ENCODE measurements around the gene PTPRK.

The PTPRK gene

GRCh38 chr6:128150376-128150775 lies 370.0 kb downstream of the PTPRK start:
- H3K27me3 ChIP-seq, result no peaks in the 10 kb centered on the region
- no peaks in the 10 kb centered on the region for H3K9me3 ChIP-seq
- no peak for DNase-seq
- peaks cover 4% of the 10 kb centered on the region; the same call in 1 of the 2 replicates for H3K4me1 ChIP-seq
- H3K36me3 ChIP-seq, result no peaks in the 10 kb centered on the region
- TF ChIP-seq, protein P1, sequence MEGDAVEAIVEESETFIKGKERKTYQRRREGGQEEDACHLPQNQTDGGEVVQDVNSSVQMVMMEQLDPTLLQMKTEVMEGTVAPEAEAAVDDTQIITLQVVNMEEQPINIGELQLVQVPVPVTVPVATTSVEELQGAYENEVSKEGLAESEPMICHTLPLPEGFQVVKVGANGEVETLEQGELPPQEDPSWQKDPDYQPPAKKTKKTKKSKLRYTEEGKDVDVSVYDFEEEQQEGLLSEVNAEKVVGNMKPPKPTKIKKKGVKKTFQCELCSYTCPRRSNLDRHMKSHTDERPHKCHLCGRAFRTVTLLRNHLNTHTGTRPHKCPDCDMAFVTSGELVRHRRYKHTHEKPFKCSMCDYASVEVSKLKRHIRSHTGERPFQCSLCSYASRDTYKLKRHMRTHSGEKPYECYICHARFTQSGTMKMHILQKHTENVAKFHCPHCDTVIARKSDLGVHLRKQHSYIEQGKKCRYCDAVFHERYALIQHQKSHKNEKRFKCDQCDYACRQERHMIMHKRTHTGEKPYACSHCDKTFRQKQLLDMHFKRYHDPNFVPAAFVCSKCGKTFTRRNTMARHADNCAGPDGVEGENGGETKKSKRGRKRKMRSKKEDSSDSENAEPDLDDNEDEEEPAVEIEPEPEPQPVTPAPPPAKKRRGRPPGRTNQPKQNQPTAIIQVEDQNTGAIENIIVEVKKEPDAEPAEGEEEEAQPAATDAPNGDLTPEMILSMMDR (IDR thresholded peaks at IDR 0.05; ENCODE audit: low read depth, low read length), result no peak
- no peak overlapping the region for H3K4me3 ChIP-seq (ENCODE audit: low read depth, low read length)

DNA sequence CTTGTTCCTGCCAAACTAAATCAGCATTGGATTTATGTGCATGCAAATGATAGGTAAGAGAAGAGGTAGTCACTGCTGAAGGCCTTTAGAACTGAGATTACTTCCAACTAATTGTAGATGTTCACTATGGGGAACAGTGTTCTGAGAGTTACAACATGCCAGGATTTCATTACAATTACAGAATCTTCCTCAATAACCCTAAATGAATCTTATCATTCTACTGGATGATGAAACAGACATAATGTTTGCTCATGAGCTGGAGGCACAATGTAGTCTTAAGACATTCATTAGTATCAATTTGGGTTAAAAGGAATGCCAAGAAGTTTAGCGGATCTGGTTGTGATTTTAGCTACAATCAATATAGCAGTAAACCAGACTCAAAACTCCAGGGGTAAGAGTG lies 370.6 kb downstream of the PTPRK start:
- Histone ChIP-seq H3K27me3 (no peaks in the 10 kb centered on the region), H3K36me3 (no peaks in the 10 kb centered on the region), H3K4me3 (ENCODE audit: low read depth, low read length) (no peak overlapping the region), H3K9me3 (no peaks in the 10 kb centered on the region), H3K4me1 (peaks cover 5% of the 10 kb centered on the region; the same call in 1 of the 2 replicates)
- no peak for DNase-seq
- TF ChIP-seq, protein P1 (IDR thresholded peaks at IDR 0.05; ENCODE audit: low read depth, low read length), result no peak

GRCh38 chr6:128144320-128144719 lies 376.1 kb downstream of the PTPRK start:
- Histone ChIP-seq H3K27me3 (no peaks in the 10 kb centered on the region), H3K9me3 (no peaks in the 10 kb centered on the region), H3K4me3 (ENCODE audit: low read depth, low read length) (no peak overlapping the region), H3K36me3 (no peaks in the 10 kb centered on the region), H3K4me1 (peaks cover 20% of the 10 kb centered on the region)
- TF ChIP-seq, protein P1 (IDR thresholded peaks at IDR 0.05; ENCODE audit: low read depth, low read length), result no peak
- peak; percentile 10 for DNase-seq

- TF ChIP-seq, protein P1 (IDR thresholded peaks at IDR 0.05; ENCODE audit: low read depth, low read length), result no peak
- peaks cover 35% of the 10 kb centered on the region for H3K4me1 ChIP-seq
- H3K9me3 ChIP-seq, result no peaks in the 10 kb centered on the region
- no peak overlapping the region for H3K4me3 ChIP-seq (ENCODE audit: low read depth, low read length)
- no peak for DNase-seq
- H3K36me3 ChIP-seq, result no peaks in the 10 kb centered on the region
- no peaks in the 10 kb centered on the region for H3K27me3 ChIP-seq
Observed at GRCh38 chr6:128141932-128142331, 378.5 kb downstream of the PTPRK start.

- no peak for DNase-seq
- no peak overlapping the region for H3K4me3 ChIP-seq (ENCODE audit: low read depth, low read length)
- peaks cover 31% of the 10 kb centered on the region for H3K4me1 ChIP-seq
- H3K36me3 ChIP-seq, result no peaks in the 10 kb centered on the region
- TF ChIP-seq, protein P1 (IDR thresholded peaks at IDR 0.05; ENCODE audit: low read depth, low read length), result no peak
- no peaks in the 10 kb centered on the region for H3K9me3 ChIP-seq
- no peaks in the 10 kb centered on the region for H3K27me3 ChIP-seq
Observed at GRCh38 chr6:128139519-128139918, 380.9 kb downstream of the PTPRK start.

GRCh38 chr6:128138694-128139093 lies 381.7 kb downstream of the PTPRK start:
- Histone ChIP-seq H3K9me3 (no peaks in the 10 kb centered on the region), H3K27me3 (no peaks in the 10 kb centered on the region), H3K36me3 (no peaks in the 10 kb centered on the region), H3K4me3 (ENCODE audit: low read depth, low read length) (no peak overlapping the region), H3K4me1 (peaks cover 24% of the 10 kb centered on the region)
- DNase-seq, result peak; percentile 9
- TF ChIP-seq, protein P1 (IDR thresholded peaks at IDR 0.05; ENCODE audit: low read depth, low read length), result no peak

All from BE2C (cell line).